Activated B cell treated with CpG ODN at 0.5 μM for 24 hours (primary cell): ENCODE results near the gene NFASC. TPM values are rescaled to one million over a fixed set of nuclear protein-coding genes. Genes with fewer than 3 reads are reported as not detected.
A peak's percentile ranks its signal among the peaks of the same experiment; 100 is the strongest.

Experiments used
- ATAC-seq: fragments of 200-7000 bp; cut with Tn5 transposase; one replicate; pipeline ENCODE4 v1.10.0; 2021; ENCODE audit warnings: low read depth, mild to moderate bottlenecking, moderate library complexity
- CTCF ChIA-PET: fragments of 350-600 bp; sonication (Branson Sonifier 250); formaldehyde crosslinking; loops from one replicate; lab custom pipeline; 2021; ENCODE audit warnings: antibody characterized with exemption; lab: Charles Lee
- POLR2A ChIA-PET: fragments of 350-600 bp; sonication (Branson Sonifier 250); formaldehyde crosslinking; loops from one replicate; lab custom pipeline; 2021; ENCODE audit warnings: antibody characterized with exemption; lab: Charles Lee
- DNase-seq: peaks from one replicate; pipeline ENCODE4 v3.0.0; 2022
- H3K27ac Mint-ChIP-seq: one replicate; pipeline ENCODE4 v1.8.0; 2020; ENCODE audit warnings: mixed read lengths
- H3K27me3 Mint-ChIP-seq: one replicate; pipeline ENCODE4 v1.8.0; 2021; ENCODE audit warnings: mixed read lengths
- H3K36me3 Mint-ChIP-seq: one replicate; pipeline ENCODE4 v1.8.0; 2021; ENCODE audit warnings: low read depth, mixed read lengths
- H3K4me1 Mint-ChIP-seq: one replicate; pipeline ENCODE4 v1.8.0; 2021; ENCODE audit warnings: mixed read lengths
- H3K4me3 Mint-ChIP-seq: one replicate; pipeline ENCODE4 v1.8.0; 2020; ENCODE audit warnings: mild to moderate bottlenecking, mixed read lengths
- H3K9me3 Mint-ChIP-seq: one replicate; pipeline ENCODE4 v1.8.0; 2020; ENCODE audit warnings: mixed read lengths
- intact Hi-C: fragments of 100-400 bp; cut with micrococcal nuclease; formaldehyde crosslinking; loops from one replicate; pipeline ENCODE4 v1.15.1; 2024
- total RNA-seq: library from RNA; stranded (reverse); gene quantifications from 2 replicates; pipeline ENCODE4 v1.2.3, GENCODE V29; 2022
- TF ChIP-seq, protein P1 (sequence below): fragments of 200-600 bp; IDR thresholded peaks from one replicate; pipeline ENCODE4 v1.8.0; 2022; ENCODE audit warnings: antibody characterized with exemption, mild to moderate bottlenecking

NFASC gene
- total RNA-seq, 1 donor from 2014 or later = 0.07 TPM

DNA sequence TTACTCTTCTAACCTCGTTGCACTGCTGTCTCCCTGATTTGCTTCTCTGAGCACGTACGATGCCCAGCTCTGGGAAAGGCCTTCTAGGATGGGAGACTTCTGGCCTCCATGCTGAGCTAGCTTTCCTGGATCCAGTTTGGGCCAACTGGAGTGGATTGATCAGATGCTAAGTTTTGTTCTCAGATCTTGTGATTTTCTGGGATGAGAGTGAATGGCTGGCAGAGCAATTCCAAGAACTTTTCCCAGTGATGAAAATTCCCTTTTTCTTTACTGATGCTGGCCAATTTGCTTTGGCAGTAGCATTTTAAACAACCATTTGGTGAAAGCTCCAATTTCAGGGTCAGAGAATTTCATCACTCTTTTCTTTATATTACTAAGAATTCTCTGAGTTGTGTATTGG, 34.9 kb upstream of the NFASC start:
- ATAC-seq (no peak), DNase-seq (no peak)
- ChIA-PET POLR2A (interaction anchor here (0.6 kb wide), 1 partner anchor 1632 kb away, joined by 3 read pairs; no protein-coding TSS in a partner anchor), CTCF (no interaction called here)
- H3K36me3 Mint-ChIP-seq = no peaks in the 10 kb centered on the region
- no peaks in the 10 kb centered on the region for H3K9me3 Mint-ChIP-seq
- intact Hi-C loops = no loop called here
- TF ChIP-seq, protein P1, sequence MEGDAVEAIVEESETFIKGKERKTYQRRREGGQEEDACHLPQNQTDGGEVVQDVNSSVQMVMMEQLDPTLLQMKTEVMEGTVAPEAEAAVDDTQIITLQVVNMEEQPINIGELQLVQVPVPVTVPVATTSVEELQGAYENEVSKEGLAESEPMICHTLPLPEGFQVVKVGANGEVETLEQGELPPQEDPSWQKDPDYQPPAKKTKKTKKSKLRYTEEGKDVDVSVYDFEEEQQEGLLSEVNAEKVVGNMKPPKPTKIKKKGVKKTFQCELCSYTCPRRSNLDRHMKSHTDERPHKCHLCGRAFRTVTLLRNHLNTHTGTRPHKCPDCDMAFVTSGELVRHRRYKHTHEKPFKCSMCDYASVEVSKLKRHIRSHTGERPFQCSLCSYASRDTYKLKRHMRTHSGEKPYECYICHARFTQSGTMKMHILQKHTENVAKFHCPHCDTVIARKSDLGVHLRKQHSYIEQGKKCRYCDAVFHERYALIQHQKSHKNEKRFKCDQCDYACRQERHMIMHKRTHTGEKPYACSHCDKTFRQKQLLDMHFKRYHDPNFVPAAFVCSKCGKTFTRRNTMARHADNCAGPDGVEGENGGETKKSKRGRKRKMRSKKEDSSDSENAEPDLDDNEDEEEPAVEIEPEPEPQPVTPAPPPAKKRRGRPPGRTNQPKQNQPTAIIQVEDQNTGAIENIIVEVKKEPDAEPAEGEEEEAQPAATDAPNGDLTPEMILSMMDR = no peak
- peaks cover 45% of the 10 kb centered on the region for H3K27me3 Mint-ChIP-seq
- no peak overlapping the region for H3K4me3 Mint-ChIP-seq
- H3K27ac Mint-ChIP-seq = no peak overlapping the region
- H3K4me1 Mint-ChIP-seq = no peaks in the 10 kb centered on the region

DNA sequence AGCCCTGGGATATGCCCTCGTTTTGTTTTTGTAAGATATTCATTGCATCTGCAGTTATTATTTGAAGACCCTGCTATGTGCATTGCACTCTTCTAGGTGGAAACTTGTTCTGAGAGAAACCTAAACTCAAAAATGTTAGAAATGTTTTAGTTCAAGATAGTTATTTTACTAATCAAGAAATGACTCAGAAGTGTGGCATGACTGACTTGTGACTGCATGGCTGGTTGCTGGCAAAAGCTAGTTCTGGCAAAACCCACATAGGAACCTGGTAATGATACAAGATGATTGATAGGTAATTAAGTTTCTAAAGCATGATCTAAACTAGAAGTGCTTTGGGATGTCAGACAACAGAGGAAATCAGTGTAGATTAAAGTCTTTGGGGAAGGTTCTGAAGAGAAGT, 33.8 kb upstream of the NFASC start:
- TF ChIP-seq, protein P1 = no peak
- CTCF ChIA-PET = no interaction called here
- Mint-ChIP-seq H3K4me1 (peaks cover 9% of the 10 kb centered on the region), H3K36me3 (no peaks in the 10 kb centered on the region), H3K27ac (no peak overlapping the region), H3K4me3 (no peak overlapping the region), H3K27me3 (peaks cover 38% of the 10 kb centered on the region), H3K9me3 (no peaks in the 10 kb centered on the region)
- no peak for DNase-seq
- POLR2A ChIA-PET = no interaction called here
- intact Hi-C loops = no loop called here
- ATAC-seq = no peak

DNA sequence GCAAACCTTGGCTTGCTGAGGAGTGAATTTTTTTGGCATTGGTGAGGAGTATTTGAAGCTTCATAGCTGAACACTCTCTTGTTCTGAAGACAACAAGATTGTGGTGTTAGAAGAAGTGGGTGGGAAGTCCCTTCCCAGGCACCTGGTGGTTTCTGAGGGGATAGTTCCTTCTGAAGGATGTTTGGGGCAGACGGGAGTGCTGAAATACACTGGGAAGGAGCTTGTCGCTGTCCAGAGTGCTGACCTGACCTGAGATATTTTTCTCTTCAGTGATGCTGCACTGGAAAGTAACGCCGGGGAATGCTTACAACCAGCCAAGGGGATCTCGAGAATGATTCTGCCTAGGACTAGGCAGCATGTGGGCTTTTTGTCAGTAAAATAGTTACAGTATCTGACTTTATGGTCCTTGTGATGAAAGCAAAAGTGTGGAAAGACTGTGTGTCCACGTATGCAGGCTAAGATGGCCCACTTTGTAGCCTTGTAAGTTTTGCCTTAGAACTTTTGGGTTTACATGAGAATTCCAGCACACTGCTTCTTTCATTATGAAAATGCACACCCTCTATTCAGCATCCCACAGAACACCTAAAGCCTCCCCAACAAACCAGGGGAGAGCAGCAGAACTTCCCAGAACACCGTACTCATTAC, 33.1 kb upstream of the NFASC start:
- no peak overlapping the region for H3K27ac Mint-ChIP-seq
- H3K4me1 Mint-ChIP-seq = peaks cover 15% of the 10 kb centered on the region
- POLR2A ChIA-PET = no interaction called here
- TF ChIP-seq, protein P1 = no peak
- CTCF ChIA-PET = no interaction called here
- DNase-seq (no peak), ATAC-seq (no peak)
- peaks cover 34% of the 10 kb centered on the region for H3K27me3 Mint-ChIP-seq
- intact Hi-C loops = no loop called here
- H3K36me3 Mint-ChIP-seq = no peaks in the 10 kb centered on the region
- no peak overlapping the region for H3K4me3 Mint-ChIP-seq
- no peaks in the 10 kb centered on the region for H3K9me3 Mint-ChIP-seq

DNA sequence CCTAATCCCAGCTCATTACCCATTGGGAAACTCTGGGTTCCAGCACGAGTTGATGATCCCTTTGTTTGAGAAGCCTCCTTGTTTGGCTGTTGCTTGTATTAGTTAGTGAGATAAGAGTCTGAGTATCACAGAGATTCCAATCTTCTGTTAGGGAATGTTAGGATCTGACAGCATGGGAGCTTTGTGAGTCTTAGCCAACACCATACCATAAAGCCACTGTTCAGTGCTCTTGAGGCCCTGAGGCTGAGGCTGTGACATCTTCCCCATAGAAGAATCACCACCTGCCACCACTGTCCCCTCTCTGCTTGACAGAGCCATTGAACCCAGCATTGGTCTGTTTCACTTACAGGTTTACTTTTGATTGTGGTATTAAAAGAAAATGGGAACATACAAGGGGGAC, 29.3 kb upstream of the NFASC start:
- no peak overlapping the region for H3K4me3 Mint-ChIP-seq
- H3K4me1 Mint-ChIP-seq = peaks cover 15% of the 10 kb centered on the region
- ATAC-seq (no peak), DNase-seq (no peak)
- intact Hi-C loops = no loop called here
- ChIA-PET POLR2A (no interaction called here), CTCF (interaction anchor here (0.9 to 1.1 kb wide), 2 partner anchors 34 to 48 kb away, joined by 3 read pairs; no protein-coding TSS in a partner anchor)
- peak overlapping the region; percentile 21 for H3K27ac Mint-ChIP-seq
- no peaks in the 10 kb centered on the region for H3K9me3 Mint-ChIP-seq
- H3K36me3 Mint-ChIP-seq = no peaks in the 10 kb centered on the region
- H3K27me3 Mint-ChIP-seq = peaks cover 25% of the 10 kb centered on the region
- TF ChIP-seq, protein P1 = no peak

DNA sequence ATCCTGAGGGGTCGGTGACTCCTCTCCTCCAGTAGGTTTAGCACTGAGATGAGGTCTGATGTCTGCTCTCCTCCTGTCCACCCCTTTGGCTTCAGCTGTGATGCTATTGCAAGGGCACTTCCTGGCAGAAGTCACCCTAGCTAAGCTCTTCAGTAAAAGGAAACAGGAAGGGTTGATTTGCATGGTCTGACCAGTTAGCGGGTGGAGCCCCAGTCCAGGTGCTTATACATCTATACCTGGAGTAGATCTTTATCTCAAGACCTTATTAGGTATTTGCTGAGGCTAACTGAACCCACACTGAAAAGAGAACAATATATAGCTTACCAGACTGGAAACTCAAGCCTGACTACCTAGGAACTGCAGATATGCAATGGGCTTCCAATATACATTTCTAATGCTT, 28.9 kb upstream of the NFASC start:
- ChIA-PET CTCF (interaction anchor here (1.1 kb wide), 1 partner anchor 48 kb away, joined by 3 read pairs; no protein-coding TSS in a partner anchor), POLR2A (no interaction called here)
- intact Hi-C loops = no loop called here
- peak overlapping the region; percentile 62 for H3K27ac Mint-ChIP-seq
- no peak overlapping the region for H3K4me3 Mint-ChIP-seq
- H3K9me3 Mint-ChIP-seq = no peaks in the 10 kb centered on the region
- peaks cover 20% of the 10 kb centered on the region for H3K27me3 Mint-ChIP-seq
- DNase-seq (no peak), ATAC-seq (no peak)
- TF ChIP-seq, protein P1 = no peak
- no peaks in the 10 kb centered on the region for H3K36me3 Mint-ChIP-seq
- H3K4me1 Mint-ChIP-seq = peaks cover 15% of the 10 kb centered on the region
